HepG2 (cell line): ENCODE data around the gene PPCDC. TPM values are rescaled to one million over a fixed set of nuclear protein-coding genes. Genes with fewer than 3 reads are reported as not detected.

Experiments
- AGO2 ChIP-seq: fragments of 200-400 bp; formaldehyde crosslinking; optimal IDR thresholded peaks from 2 replicates; pipeline ENCODE3; 2017; ENCODE audit warnings: mild to moderate bottlenecking, low read depth, low read length, moderate library complexity
- CSRNP1 ChIP-seq: sonication (generic); formaldehyde crosslinking; IDR thresholded peaks from 2 replicates; pipeline ENCODE4 v1.8.1; 2023; ENCODE audit warnings: mild to moderate bottlenecking, missing genetic modification reagents
- ELF1 ChIP-seq: sonication (generic); formaldehyde crosslinking; IDR thresholded peaks from 2 replicates; pipeline ENCODE4 v1.4.0; 2020; ENCODE audit warnings: missing genetic modification reagents
- FOXP4 ChIP-seq: sonication (generic); formaldehyde crosslinking; IDR thresholded peaks from 2 replicates; pipeline ENCODE4 v1.4.0; 2020; ENCODE audit warnings: missing genetic modification reagents
- HHEX ChIP-seq: IDR thresholded peaks from 2 replicates; pipeline ENCODE4 v1.6.1; 2016; ENCODE audit warnings: control low read depth
- HNRNPK ChIP-seq: fragments of 200-400 bp; formaldehyde crosslinking; IDR thresholded peaks from 2 replicates; pipeline ENCODE4 v1.6.1; 2018; ENCODE audit warnings: low read length, low read depth, moderate library complexity, mild to moderate bottlenecking; ENCODE audit not compliant: poor library complexity, severe bottlenecking
- IRX3 ChIP-seq: sonication (generic); formaldehyde crosslinking; IDR thresholded peaks from 2 replicates; pipeline ENCODE4 v1.8.1; 2023; ENCODE audit warnings: mild to moderate bottlenecking, low read depth, missing genetic modification reagents, borderline replicate concordance
- KDM5A ChIP-seq: fragments of 200-600 bp; sonication (generic); IDR thresholded peaks from 2 replicates; pipeline ENCODE4 v1.7.0; 2018; ENCODE audit warnings: antibody characterized with exemption, mild to moderate bottlenecking, low read length, borderline replicate concordance
- NFE2L1 ChIP-seq: sonication (generic); formaldehyde crosslinking; IDR thresholded peaks from 2 replicates; pipeline ENCODE4 v1.4.0; 2020; ENCODE audit warnings: missing genetic modification reagents, mild to moderate bottlenecking, borderline replicate concordance
- NONO ChIP-seq, 2 experiments: fragments of 450-650 bp in 1 of 2; sonication (generic) in 1 of 2; formaldehyde crosslinking in 1 of 2; IDR thresholded peaks in 1 of 2; conservative IDR thresholded peaks in 1 of 2; 2 replicates each; pipeline versions ENCODE4 v1.6.1 to v1.8.0; 2017 to 2022; ENCODE audit warnings: mild to moderate bottlenecking in 1 of 2, missing genetic modification reagents in 1 of 2, moderate library complexity in 1 of 2
- RELA ChIP-seq: sonication (generic); formaldehyde crosslinking; IDR thresholded peaks from 2 replicates; pipeline ENCODE4 v1.4.0; 2020; ENCODE audit warnings: missing genetic modification reagents
- SSRP1 ChIP-seq: IDR thresholded peaks from 2 replicates; pipeline ENCODE4 v1.6.1; 2016; ENCODE audit warnings: control low read depth
- TCF12 ChIP-seq, 2 experiments: fragments of 450-650 bp in 1 of 2; sonication (generic) in 1 of 2; formaldehyde crosslinking in 1 of 2; IDR thresholded peaks; 2 replicates each; pipeline versions ENCODE4 v1.6.1 to v1.8.0; 2017 to 2022; ENCODE audit warnings: antibody characterized with exemption in 1 of 2, mild to moderate bottlenecking in 1 of 2, missing genetic modification reagents in 1 of 2, moderate library complexity in 1 of 2
- ZEB1 ChIP-seq: IDR thresholded peaks from 2 replicates; pipeline ENCODE4 v1.6.1; 2012; ENCODE audit warnings: mild to moderate bottlenecking, low read depth, inconsistent platforms; ENCODE audit not compliant: insufficient replicate concordance
- ZFP91 ChIP-seq: sonication (generic); formaldehyde crosslinking; IDR thresholded peaks from 2 replicates; pipeline ENCODE4 v1.9.0; 2022; ENCODE audit warnings: missing genetic modification reagents, mild to moderate bottlenecking, borderline replicate concordance
- ZNF256 ChIP-seq: sonication (generic); formaldehyde crosslinking; conservative IDR thresholded peaks from 2 replicates; pipeline ENCODE4 v1.4.0; 2020; ENCODE audit warnings: missing genetic modification reagents
- ZNF33B ChIP-seq: sonication (generic); formaldehyde crosslinking; IDR thresholded peaks from 2 replicates; pipeline ENCODE4 v1.5.1; 2020; ENCODE audit warnings: mild to moderate bottlenecking, missing genetic modification reagents
- ZNF382 ChIP-seq: sonication (generic); formaldehyde crosslinking; IDR thresholded peaks from 2 replicates; pipeline ENCODE4 v1.5.0; 2020; ENCODE audit warnings: missing genetic modification reagents, mild to moderate bottlenecking, borderline replicate concordance
- ZNF549 ChIP-seq: sonication (generic); formaldehyde crosslinking; IDR thresholded peaks from 2 replicates; pipeline ENCODE4 v1.5.0; 2020; ENCODE audit warnings: missing genetic modification reagents
- ZNF724P ChIP-seq: sonication (generic); formaldehyde crosslinking; IDR thresholded peaks from 2 replicates; pipeline ENCODE4 v1.8.0; 2022; ENCODE audit warnings: missing genetic modification reagents, borderline replicate concordance
- ZNF773 ChIP-seq: sonication (generic); formaldehyde crosslinking; IDR thresholded peaks from 2 replicates; pipeline ENCODE4 v1.4.0; 2020; ENCODE audit warnings: missing genetic modification reagents, borderline replicate concordance
- polyA plus RNA-seq, 8 experiments: library from polyadenylated mRNA; depleted of rRNA in 3 of 8; stranded (reverse) in 7 of 8; unstranded in 1 of 8; fragments of >200 nt; fragmentation: Illumina TruSeq in 4 of 8; extraction: Trizol in 4 of 8; gene quantifications; 2 replicates each; pipeline versions ENCODE4 v1.2.1 to v1.2.3, GENCODE V29; 2011 to 2016; ENCODE audit warnings: low read depth in 4 of 8, missing spikeins in 1 of 8, mixed read lengths in 1 of 8; ENCODE audit not compliant: insufficient read depth in 1 of 8
- total RNA-seq, 5 experiments: library from RNA; depleted of rRNA; stranded (reverse); fragments of >200 nt; fragmentation: Illumina TruSeq; extraction: Trizol; gene quantifications; 2 replicates each; pipeline ENCODE4 v1.2.3, GENCODE V29; 2016; ENCODE audit warnings: low read depth in 1 of 5

Gene PPCDC
- total and polyA plus RNA-seq, 2 of the 13 experiments (the other 11 are each of a cell fraction or from before 2014, with no cell fraction given), result 12.3 to 12.8 TPM

GRCh38 chr15:75023181-75023871, at the start of gene PPCDC (continued):
- peak; percentile 31 for TF ChIP-seq HNRNPK
- no peak for TF ChIP-seq TCF12 (IDR thresholded peaks at IDR 0.05)
- TF ChIP-seq TCF12 (CRISPR knock-in tag; IDR thresholded peaks at IDR 0.05), result no peak
- no peak for TF ChIP-seq NONO (IDR thresholded peaks at IDR 0.05)
- TF ChIP-seq NONO (CRISPR knock-in tag; conservative IDR thresholded peaks at IDR 0.05), result peak; percentile 91
- no peak for TF ChIP-seq HHEX
- TF ChIP-seq KDM5A, result peak; percentile 79
- TF ChIP-seq ZNF773 (CRISPR knock-in tag), result 0 out of 2 replicates have a peak, but pooled peaks have one; percentile 82
- peak; percentile 80 for TF ChIP-seq ZFP91 (CRISPR knock-in tag)
- TF ChIP-seq FOXP4 (CRISPR knock-in tag), result no peak
- TF ChIP-seq ZNF256 (CRISPR knock-in tag), result no peak
- no peak for TF ChIP-seq ZEB1
- no peak for TF ChIP-seq IRX3 (CRISPR knock-in tag)
- no peak for TF ChIP-seq ZNF549 (CRISPR knock-in tag)
- no peak for TF ChIP-seq RELA (CRISPR knock-in tag)
- TF ChIP-seq CSRNP1 (CRISPR knock-in tag), result 0 out of 2 replicates have a peak, but pooled peaks have one; percentile 70
- TF ChIP-seq ZNF724P, result no peak
- no peak for TF ChIP-seq ZNF33B (CRISPR knock-in tag)
- TF ChIP-seq ZNF382 (CRISPR knock-in tag), result no peak
- TF ChIP-seq AGO2, result peak; percentile 84
- TF ChIP-seq SSRP1 (CRISPR knock-in tag), result no peak
- TF ChIP-seq ELF1, result peak; percentile 92
- TF ChIP-seq NFE2L1 (CRISPR knock-in tag), result no peak
